Measurements from ENCODE around the gene IFRD1. TPM values are rescaled to one million over a fixed set of nuclear protein-coding genes. Genes with fewer than 3 reads are reported as not detected.

IFRD1 gene
- total and polyA plus RNA-seq, 2 donors (not counting 3 experiments of a cell fraction or from before 2014, with no cell fraction given): 16.8 to 43.3 TPM

Small RNA genes within 50 kb of the gene (small RNA-seq; reads per million reads assigned to genes)
- not detected for gene AC079741.1 (ENCODE audit: insufficient read depth, insufficient read length, low read depth, low replicate concordance)

Other genes starting within 250 kb of the IFRD1 start
- 164 TPM in 2 replicates for gene DOCK4, start 244.1 kb upstream of the IFRD1 start, total RNA-seq
- 37.5 and 47.4 TPM in 2 replicates for gene DOCK4, start 244.1 kb upstream of the IFRD1 start, polyA plus RNA-seq
- gene ZNF277, start 243.8 kb upstream of the IFRD1 start, total RNA-seq: 19.0 and 22.6 TPM in 2 replicates
- 4.6 and 7.8 TPM in 2 replicates for gene ZNF277, start 243.8 kb upstream of the IFRD1 start, polyA plus RNA-seq
- 1.6 and 1.7 TPM in 2 replicates for gene LSMEM1, start 30.5 kb downstream of the IFRD1 start, total RNA-seq
- gene LSMEM1, start 30.5 kb downstream of the IFRD1 start, polyA plus RNA-seq: 0.21 and 0.22 TPM in 2 replicates